HS-5 (cell line): Measurements from ENCODE around the gene GPR21.

Experiments
- DNase-seq: peaks from one replicate; pipeline ENCODE4 v3.0.0-alpha.2; 2012; ENCODE audit warnings: low read depth

Gene GPR21

GRCh38 chr9:123033864-123034601 lies 566 bp downstream of the GPR21 start:
- no peak for DNase-seq

GRCh38 chr9:123034881-123035510 lies 1.5 kb downstream of the GPR21 start:
- no peak for DNase-seq

GRCh38 chr9:123035791-123036190 lies 2.3 kb downstream of the GPR21 start:
- no peak for DNase-seq

- no peak for DNase-seq
Observed at GRCh38 chr9:123036893-123037545, 3.6 kb downstream of the GPR21 start.

- DNase-seq = no peak
Observed at GRCh38 chr9:123039617-123040219, 6.3 kb downstream of the GPR21 start.

- no peak for DNase-seq
Observed at GRCh38 chr9:123040801-123041200, 7.3 kb downstream of the GPR21 start.

- no peak for DNase-seq
Observed at GRCh38 chr9:123041489-123041888, 8.0 kb downstream of the GPR21 start.

GRCh38 chr9:123043081-123043939 lies 9.8 kb downstream of the GPR21 start:
- no peak for DNase-seq

- DNase-seq = peak; percentile 22
Observed at GRCh38 chr9:123044586-123044985, 11.1 kb downstream of the GPR21 start.

GRCh38 chr9:123046406-123047195 lies 13.1 kb downstream of the GPR21 start:
- no peak for DNase-seq

GRCh38 chr9:123048748-123049147 lies 15.3 kb downstream of the GPR21 start:
- no peak for DNase-seq

GRCh38 chr9:123049589-123050222 lies 16.2 kb downstream of the GPR21 start:
- DNase-seq = no peak

- no peak for DNase-seq
Observed at GRCh38 chr9:123053046-123053445, 19.6 kb downstream of the GPR21 start.

- DNase-seq = no peak
Observed at GRCh38 chr9:123053711-123054110, 20.2 kb downstream of the GPR21 start.

- DNase-seq = peak; percentile 24
Observed at GRCh38 chr9:123058834-123059233, 25.4 kb downstream of the GPR21 start.

- DNase-seq = no peak
Observed at GRCh38 chr9:123059472-123060220, 26.2 kb downstream of the GPR21 start.

- no peak for DNase-seq
Observed at GRCh38 chr9:123061216-123061615, 27.7 kb downstream of the GPR21 start.

GRCh38 chr9:123062351-123063176 lies 29.1 kb downstream of the GPR21 start:
- DNase-seq = no peak

GRCh38 chr9:123063177-123063598 lies 29.7 kb downstream of the GPR21 start:
- DNase-seq = no peak
